Hair follicular keratinocyte (primary cell): ENCODE data around the gene ZNF267. TPM values are rescaled to one million over a fixed set of nuclear protein-coding genes. Genes with fewer than 3 reads are reported as not detected.

ENCODE experiments used
- total RNA-seq: library from RNA; depleted of rRNA; stranded (reverse); fragments of >200 nt; gene quantifications from 2 replicates; pipeline ENCODE4 v1.2.3, GENCODE V29; 2015

ZNF267 gene
- total RNA-seq = 6.9 and 7.9 TPM in 2 replicates

GRCh38 chr16:31873556-31874365 lies at the start of gene ZNF267:
ZNF267 (plus strand) TSS chr16:31873807; CDS start chr16:31873967, 160 bp downstream.

